Measurements from ENCODE around the gene C1orf232. TPM values are rescaled to one million over a fixed set of nuclear protein-coding genes. Genes with fewer than 3 reads are reported as not detected.

Gene C1orf232
- total and polyA plus RNA-seq, 3 donors from 2014 or later = not detected

GRCh38 chr1:26145960-26146294 lies 22.8 kb downstream of the C1orf232 start:
- Histone ChIP-seq H3K27ac (no peak overlapping the region), H3K27me3 (no peaks in the 10 kb centered on the region), H3K4me3 (no peak overlapping the region), H3K9me3 (no peaks in the 10 kb centered on the region), H3K4me1 (no peaks in the 10 kb centered on the region), H3K36me3 (ENCODE audit: low read depth, missing control alignments) (no peaks in the 10 kb centered on the region)
- 61 to 62% methylated on average over 2 to 6 of the region's 6 CpGs for WGBS, 2 donors
- DNase-seq = no peak
- no peak for TF ChIP-seq POLR2A (IDR thresholded peaks at IDR 0.05)
- TF ChIP-seq, protein P1, sequence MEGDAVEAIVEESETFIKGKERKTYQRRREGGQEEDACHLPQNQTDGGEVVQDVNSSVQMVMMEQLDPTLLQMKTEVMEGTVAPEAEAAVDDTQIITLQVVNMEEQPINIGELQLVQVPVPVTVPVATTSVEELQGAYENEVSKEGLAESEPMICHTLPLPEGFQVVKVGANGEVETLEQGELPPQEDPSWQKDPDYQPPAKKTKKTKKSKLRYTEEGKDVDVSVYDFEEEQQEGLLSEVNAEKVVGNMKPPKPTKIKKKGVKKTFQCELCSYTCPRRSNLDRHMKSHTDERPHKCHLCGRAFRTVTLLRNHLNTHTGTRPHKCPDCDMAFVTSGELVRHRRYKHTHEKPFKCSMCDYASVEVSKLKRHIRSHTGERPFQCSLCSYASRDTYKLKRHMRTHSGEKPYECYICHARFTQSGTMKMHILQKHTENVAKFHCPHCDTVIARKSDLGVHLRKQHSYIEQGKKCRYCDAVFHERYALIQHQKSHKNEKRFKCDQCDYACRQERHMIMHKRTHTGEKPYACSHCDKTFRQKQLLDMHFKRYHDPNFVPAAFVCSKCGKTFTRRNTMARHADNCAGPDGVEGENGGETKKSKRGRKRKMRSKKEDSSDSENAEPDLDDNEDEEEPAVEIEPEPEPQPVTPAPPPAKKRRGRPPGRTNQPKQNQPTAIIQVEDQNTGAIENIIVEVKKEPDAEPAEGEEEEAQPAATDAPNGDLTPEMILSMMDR (IDR thresholded peaks at IDR 0.05) = no peak
- intact Hi-C loops (cut with DNase I; ENCODE audit: low total_unique reads) = loop anchor here (10.0 kb wide), 2 partner anchors 111 to 251 kb away; no protein-coding TSS in a partner anchor

DNA sequence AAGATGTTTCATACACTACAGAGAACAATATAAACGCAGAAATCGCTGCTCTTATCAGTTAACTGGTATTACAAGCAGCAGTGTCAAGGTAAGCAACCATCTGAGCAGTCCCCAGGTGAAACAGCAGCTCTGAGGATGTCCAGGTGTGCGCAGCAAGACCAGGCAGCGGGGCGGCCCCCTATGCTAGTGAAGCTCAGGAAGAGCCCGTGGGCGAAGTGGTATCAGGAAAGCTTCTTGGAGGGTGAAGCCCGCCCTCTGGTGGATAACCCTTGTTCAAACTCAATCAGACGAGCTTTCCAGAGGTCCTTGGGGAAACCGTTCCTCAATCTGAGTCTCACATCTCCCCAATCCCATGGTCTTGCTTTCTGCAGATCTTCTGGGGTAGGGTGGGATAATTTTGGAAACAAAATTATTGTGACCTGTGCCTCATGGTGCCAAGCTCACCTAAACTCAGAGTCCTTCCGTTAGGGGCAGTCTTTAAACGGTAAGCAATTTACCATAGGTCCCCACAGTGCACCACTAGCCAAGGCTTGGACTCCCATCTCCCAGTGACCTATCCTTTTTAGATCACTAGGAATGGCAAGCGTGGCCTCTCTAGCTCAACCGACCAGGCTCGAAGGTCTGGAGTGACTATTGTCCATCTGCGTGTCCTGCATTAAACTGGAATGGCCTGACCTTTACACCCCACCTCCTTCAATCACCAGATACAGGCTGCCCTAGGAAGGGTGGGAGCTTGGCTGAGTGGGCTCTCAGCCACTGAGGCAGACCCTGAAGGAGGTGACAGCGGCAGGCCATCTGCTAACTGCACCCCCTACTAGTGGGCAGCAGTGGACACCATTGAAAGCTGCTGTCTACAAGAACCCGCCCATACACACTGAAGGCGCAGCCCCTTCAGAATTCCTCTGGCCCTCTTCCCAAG lies 23.5 kb downstream of the C1orf232 start:
- DNase-seq = peak; percentile 90
- H3K36me3 ChIP-seq (ENCODE audit: low read depth, missing control alignments) = no peaks in the 10 kb centered on the region
- 38 to 50% methylated on average over 18 to 19 of the region's 19 CpGs for WGBS, 2 donors

GRCh38 chr1:26142159-26142558 lies 26.6 kb downstream of the C1orf232 start:
- TF ChIP-seq, protein P1 (IDR thresholded peaks at IDR 0.05) = no peak
- no peak for TF ChIP-seq POLR2A (IDR thresholded peaks at IDR 0.05)
- no peak for DNase-seq
- Histone ChIP-seq H3K9me3 (no peaks in the 10 kb centered on the region), H3K36me3 (ENCODE audit: low read depth, missing control alignments) (no peaks in the 10 kb centered on the region), H3K27me3 (no peaks in the 10 kb centered on the region), H3K27ac (no peak overlapping the region), H3K4me3 (no peak overlapping the region), H3K4me1 (no peaks in the 10 kb centered on the region)
- WGBS, 2 donors = 81 to 86% methylated on average over 8 of the region's 8 CpGs
- intact Hi-C loops (cut with DNase I; ENCODE audit: low total_unique reads) = loop anchor here (10.0 kb wide), 2 partner anchors 107 to 247 kb away; no protein-coding TSS in a partner anchor

More for the DNA sequence above, 23.5 kb downstream of the C1orf232 start:
- Histone ChIP-seq H3K27ac (no peak overlapping the region), H3K4me3 (no peak overlapping the region), H3K9me3 (no peaks in the 10 kb centered on the region), H3K27me3 (no peaks in the 10 kb centered on the region), H3K4me1 (no peaks in the 10 kb centered on the region)
- TF ChIP-seq, protein P1 (IDR thresholded peaks at IDR 0.05) = peak; percentile 65 to 72 (median 65)
- TF ChIP-seq POLR2A (IDR thresholded peaks at IDR 0.05) = no peak
- intact Hi-C loops (cut with DNase I; ENCODE audit: low total_unique reads) = loop anchor here (10.0 kb wide), 2 partner anchors 110 to 250 kb away; no protein-coding TSS in a partner anchor

- TF ChIP-seq, protein P1 (IDR thresholded peaks at IDR 0.05) = no peak
- TF ChIP-seq POLR2A (IDR thresholded peaks at IDR 0.05) = no peak
- Histone ChIP-seq H3K36me3 (ENCODE audit: low read depth, missing control alignments) (no peaks in the 10 kb centered on the region), H3K4me3 (no peak overlapping the region), H3K27ac (no peak overlapping the region), H3K4me1 (no peaks in the 10 kb centered on the region), H3K27me3 (no peaks in the 10 kb centered on the region), H3K9me3 (no peaks in the 10 kb centered on the region)
- no peak for DNase-seq
- WGBS, 2 donors = 62 to 72% methylated on average over 3 of the region's 3 CpGs
- intact Hi-C loops (cut with DNase I; ENCODE audit: low total_unique reads) = no loop called here
Measured at GRCh38 chr1:26138974-26139558, 29.7 kb downstream of the C1orf232 start.

Measured in testis (tissue), 3 donors.